HG02763 (cell line): ENCODE measurements around the gene ARHGEF33.

Source experiments
- ATAC-seq: cut with Tn5 transposase; IDR thresholded peaks from one replicate; pipeline ENCODE4 v1.9.1; 2021; ENCODE audit warnings: mild to moderate bottlenecking, moderate library complexity; ENCODE audit not compliant: unreplicated experiment

Gene ARHGEF33

DNA sequence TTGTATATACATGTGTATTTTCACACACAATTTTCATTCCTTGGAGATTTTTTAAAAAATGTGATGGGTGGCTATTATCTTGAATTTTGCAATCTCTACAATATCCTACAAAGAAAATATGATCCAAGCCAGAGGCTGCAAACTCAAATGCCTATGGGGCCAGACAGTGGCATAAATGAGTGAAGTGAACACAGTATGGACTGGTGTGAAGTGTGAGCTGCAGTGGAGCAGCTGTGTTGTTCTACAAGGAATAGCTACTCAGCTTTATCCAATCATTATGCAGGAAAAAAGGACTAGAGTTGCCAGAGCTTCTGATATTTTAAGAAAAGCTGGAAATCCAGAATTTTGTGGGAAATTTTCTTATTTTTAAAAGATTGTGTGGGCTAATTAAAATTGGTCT lies 62.1 kb downstream of the ARHGEF33 start:
- ATAC-seq = no peak

DNA sequence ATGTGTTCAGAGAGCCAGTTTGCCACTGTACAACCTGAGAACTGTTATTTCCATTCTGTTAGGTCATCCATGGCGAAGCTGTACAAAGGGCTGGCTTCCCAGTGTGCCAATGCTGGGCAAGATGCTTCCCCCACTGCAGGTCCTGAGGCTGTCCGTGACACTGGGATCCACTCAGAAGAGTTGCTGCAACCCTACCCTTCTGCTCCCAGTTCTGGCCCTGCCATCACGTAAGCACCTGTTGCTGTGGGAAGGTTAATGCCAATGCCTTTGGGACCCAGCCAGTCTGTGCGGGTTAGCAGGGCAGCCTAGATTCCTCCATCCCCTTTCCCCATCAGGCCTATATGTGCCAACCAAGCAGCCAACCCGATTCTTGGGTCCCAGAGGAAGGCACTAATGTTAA lies 68.3 kb downstream of the ARHGEF33 start:
- ATAC-seq = no peak

DNA sequence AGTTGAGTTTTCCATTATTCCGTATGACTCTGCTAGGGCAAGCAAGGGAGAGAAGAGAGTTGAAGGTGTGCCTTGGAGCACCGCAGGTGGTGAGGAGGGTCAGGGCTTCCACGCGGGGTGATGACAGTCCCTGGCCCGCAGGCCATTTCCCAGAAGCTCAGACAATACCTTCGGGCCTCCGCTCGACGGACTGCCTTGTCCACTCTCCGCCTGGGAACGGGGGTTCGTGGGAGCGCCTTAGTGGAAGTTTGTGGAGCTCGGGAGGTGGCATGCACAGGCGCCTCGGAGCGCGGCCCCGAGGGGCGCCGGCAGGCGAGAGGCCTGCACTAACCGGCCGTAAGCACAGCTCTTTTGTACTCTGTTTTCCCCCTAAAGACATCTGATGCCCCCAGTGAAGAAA lies 69.8 kb downstream of the ARHGEF33 start:
- no peak for ATAC-seq

DNA sequence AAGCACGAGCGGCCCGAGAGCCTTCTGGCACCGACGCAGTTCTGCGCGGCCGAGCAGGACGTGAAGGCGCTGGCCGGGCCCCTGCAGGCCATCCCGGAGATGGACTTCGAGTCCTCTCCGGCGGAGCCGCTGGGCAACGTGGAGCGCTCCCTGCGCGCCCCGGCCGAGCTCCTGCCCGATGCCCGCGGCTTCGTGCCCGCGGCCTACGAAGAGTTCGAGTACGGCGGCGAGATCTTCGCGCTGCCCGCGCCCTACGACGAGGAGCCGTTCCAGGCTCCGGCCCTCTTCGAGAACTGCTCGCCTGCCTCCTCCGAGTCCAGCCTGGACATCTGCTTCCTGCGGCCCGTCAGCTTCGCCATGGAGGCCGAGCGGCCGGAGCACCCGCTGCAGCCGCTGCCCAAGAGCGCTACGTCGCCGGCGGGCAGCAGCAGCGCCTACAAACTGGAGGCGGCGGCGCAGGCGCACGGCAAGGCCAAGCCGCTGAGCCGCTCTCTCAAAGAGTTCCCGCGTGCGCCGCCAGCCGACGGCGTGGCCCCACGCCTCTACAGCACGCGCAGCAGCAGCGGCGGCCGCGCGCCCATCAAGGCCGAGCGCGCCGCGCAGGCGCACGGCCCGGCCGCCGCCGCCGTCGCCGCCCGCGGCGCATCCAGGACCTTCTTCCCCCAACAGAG lies 70.4 kb downstream of the ARHGEF33 start:
- ATAC-seq = no peak

DNA sequence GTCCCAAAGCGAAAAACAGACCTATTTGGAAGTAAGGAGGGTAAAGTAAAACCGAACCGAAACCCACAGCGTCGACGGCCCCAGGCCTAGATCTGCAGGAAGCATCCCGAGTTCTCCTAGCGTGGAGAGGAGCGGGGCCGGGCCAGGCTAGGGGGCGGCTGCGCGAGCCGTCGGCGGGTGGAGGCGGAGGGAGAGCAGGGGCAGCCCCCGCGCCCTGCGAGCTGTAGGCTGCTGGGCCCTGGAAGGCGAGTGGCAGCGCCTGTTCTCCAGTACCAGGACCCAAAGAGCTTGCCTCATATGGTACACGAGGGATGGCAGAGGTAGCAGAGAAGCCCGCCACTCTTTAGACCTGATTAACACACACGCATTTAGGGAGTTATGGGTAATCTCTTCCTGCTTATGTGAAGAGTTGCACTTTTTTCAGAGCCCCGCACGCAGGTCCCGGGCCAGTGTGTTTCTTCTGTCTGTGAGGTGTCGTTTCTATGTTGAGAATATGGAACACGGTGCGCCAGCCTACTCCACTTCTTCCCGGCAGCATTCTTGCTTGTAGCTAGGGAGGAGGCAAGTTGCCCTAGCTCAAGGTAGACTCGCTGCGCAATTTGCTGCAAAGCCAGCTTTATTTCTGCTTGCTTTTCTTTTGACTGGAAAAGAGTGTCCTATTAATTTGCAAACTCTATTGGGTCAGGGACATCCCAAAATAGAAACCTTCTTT lies 71.1 kb downstream of the ARHGEF33 start:
- no peak for ATAC-seq

DNA sequence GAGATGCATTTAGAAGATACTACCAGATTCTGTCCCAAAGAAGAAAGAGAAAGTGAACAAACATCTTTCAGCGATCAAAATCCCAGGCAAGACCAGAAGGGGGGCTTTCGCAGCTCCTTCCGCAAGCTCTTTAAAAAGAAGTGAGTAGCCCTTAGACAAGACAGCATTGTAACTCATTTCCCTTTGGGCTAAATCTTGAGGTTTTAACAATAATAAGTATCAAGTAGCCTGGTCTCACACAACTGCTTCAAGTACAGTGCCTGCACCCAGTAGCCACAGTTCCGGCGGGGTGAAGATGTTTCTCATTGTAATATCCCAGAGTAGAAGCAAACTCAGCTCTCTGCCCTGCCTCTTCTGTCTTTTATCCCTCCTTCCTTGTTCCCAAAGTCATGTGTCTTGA lies 76.3 kb downstream of the ARHGEF33 start:
- no peak for ATAC-seq

DNA sequence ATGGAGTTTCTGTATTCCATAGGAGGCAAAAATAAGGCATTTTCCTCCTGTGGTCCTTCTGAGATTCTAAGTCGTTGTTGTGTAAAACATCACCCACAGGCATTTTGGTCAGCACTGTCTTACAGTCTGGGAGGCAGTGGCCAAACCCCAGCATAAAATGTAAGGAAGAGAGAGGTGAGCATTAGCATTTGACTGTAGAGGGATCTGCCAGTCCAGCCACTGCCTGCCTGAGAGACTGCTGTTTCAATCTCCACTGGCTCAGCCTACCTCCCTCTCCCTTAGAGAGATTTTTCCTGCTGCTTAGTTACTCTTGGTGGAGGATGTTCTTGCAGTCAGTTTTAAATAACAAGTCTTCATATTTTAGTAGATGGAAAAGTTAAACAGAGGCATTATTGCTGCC lies 77.0 kb downstream of the ARHGEF33 start:
- ATAC-seq = no peak

DNA sequence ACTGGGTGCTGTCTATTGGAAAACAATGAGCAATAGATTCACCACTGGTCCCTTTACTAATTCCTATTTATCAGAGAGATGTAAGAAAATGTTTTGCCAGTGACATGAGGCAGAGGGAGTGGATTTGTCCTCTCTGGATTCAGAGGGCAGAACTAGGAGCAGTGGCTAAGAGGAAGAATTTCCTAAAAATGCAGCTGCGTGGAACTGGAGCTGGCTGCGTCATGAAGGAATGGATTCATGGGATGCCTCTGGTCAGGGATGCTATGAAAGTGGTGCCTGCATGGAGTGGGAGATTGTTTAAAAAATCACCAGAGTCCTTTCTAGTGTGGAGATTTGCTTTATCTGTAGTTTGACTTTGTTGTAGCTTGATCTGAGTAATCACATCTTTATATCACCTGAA lies 78.3 kb downstream of the ARHGEF33 start:
- no peak for ATAC-seq

DNA sequence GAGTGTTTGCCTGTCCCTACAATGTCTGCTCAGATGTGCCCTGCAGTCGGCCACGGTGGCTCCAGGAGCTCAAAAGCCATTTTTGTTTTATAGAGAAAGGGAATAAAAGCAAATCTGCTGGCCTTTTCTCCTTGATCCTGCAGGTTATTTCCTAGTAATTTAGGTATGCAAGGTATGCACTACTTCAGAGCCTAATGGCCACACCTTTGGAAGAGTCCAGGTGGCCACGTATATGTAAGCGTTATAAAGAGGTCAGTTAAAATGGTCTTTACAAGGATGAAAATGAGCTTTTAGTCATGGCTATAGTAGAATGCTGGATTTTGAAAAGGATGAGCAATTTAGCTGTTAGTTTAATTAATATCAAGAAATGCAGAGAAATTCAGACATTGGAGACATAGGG lies 81.7 kb downstream of the ARHGEF33 start:
- no peak for ATAC-seq

DNA sequence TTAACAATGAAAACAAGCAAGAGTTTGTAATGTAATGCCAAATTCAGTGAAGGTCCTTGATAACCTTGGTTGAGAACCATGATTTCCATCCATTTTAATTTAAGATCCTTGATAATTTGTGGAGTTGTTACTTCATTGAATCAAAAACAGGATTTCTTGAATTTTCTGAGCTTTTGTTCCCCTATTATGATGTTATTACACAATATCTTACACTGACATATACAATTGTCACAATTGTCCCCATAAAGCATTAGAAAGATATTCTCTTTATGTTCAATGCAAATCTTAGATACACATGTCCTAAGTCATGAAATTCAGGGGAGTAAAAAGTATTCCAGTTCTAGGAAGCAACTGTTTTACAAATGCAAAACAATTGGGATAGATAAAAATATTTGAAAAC lies 83.6 kb downstream of the ARHGEF33 start:
- no peak for ATAC-seq

DNA sequence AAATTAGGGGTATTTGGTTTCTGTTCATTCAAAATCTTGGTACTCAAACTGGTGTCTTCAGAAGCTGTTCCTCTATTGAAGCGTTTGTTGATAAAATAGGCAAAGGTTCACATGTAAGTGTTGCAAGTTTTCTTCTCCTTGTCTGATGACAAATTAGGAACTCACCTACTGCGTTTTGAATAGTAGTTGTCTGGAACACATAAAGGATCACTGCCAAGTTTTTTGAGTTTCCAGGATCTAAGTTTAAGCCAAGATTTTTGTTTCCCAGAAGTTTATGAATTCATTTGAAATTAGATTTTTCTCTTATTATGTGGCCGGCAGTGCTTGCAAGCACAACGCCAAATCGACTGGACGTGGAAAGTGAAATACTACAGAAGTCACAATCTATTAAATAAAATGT lies 85.4 kb downstream of the ARHGEF33 start:
- no peak for ATAC-seq

DNA sequence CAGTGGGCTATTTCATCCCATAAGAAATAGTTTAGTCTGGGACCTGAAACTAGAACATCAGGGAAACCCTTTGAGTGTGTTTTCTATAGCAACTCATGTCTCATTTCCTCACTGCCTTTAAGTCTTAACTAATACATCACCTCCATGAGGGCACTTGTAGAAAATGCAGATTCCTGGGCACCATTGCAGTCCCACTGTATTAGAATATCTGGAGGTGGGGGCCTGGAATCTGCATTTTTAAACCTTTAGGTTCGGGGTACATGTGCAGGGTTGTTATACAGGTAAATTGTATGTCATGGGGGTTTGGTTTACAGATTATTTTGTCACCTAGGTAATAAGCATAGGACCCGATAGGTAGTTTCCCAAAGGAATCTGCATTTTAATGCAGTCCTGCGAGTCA lies 87.4 kb downstream of the ARHGEF33 start:
- no peak for ATAC-seq

DNA sequence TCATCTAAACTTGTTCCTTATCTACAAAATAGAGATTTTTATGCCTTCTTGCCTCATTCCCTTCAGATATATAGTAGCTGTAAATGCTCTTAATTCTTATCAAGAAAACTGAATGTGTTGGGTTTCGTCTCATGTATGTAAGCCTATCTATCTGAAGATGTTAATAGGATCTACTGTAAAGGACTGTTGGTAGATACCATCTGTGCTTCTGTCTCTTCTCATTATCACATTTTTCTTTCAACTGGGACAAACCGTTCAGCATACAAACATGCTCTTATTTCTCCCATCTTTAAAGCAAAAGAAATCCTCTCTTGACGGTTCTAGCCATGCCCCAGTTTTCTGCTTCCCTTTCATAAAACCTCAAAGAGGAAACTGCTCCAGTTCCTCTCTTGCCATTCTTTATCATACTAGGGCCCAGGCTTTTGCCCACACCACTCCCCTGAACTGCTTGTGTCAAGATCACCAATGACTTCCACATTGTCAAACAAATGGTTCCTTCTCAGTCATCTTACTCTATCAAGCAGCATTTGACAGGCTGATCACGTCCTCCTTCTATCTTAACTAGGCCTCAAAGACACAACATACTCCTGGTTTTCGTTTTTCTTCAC lies 88.7 kb downstream of the ARHGEF33 start:
- ATAC-seq = no peak

DNA sequence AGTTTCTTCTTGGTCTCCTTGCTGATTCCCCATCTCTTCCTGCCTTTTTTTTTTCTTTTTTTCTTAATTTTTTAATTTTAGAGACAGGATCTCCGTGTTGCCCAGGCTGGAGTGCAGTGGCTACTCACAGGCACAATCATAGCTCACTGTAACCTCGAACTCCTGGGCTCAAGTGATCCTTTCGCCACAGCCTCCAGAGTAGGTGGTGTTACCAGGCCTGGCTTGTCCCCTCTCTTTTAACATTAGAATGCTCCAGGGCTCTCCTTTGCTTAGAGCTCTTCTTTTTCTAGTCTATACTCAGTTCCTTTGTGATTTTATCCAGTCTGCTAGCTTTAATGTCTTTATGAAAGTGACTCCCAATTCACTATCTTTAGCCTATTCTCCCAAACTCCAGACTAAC lies 89.2 kb downstream of the ARHGEF33 start:
- ATAC-seq = no peak

DNA sequence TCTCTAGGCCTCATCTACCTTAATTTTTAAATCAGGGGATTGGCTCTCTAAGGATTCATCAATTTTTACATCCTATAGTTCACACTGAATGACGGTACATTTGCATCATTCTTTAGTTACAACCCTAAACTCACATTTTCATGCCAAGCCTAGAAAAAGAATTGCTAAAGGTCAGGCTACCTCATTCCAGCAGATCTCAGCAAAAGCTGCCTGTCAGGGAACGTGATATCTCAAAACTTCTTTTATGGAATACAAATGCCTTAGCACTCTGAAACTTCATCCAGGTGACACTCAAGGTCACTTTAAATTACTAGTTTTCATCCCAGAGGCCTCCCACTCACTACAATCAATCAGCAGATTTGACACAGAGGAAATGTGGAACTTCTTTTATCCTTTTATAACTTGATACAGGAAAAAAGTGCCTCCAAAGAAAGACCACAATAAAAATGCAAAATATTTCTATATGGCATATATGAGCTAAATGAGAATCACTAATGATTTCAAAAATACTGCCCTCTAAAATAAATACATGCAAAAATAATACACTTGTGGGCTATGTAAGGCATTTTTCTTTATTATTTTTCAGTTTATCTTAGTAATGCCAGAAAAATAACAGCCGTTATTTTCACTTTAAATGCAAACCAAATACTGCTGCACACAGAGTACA lies 91.5 kb downstream of the ARHGEF33 start:
- ATAC-seq = no peak

DNA sequence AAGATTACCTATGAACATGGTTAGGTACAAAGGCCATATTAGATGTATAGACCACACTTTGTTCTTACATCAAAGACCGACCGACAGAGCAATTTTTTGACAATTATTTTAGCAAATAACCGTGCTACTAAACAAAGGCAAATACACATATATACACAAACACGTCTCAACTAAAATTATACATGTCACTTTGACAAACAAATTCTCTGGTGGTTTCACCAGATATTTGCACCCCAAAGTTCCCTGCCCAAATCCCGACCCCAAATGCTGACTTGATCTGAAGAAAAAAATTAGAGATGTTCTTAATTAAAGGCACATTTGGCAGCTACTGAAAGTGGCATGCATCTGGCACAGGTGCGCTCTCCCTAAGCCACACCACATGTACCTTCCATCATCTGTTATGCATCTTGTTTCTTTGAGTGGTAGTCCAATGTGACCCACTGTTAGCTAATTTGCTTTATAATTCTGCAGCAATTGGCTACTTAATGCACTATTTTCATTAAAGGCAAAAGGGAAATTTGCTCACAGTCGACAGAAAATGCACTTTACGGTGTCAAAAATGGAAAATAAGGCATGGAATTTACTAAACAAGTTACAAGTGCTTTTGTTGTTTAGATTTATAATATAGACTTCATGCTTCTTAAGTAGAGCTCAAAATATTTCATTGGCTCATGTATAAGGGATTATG lies 92.1 kb downstream of the ARHGEF33 start:
- no peak for ATAC-seq

DNA sequence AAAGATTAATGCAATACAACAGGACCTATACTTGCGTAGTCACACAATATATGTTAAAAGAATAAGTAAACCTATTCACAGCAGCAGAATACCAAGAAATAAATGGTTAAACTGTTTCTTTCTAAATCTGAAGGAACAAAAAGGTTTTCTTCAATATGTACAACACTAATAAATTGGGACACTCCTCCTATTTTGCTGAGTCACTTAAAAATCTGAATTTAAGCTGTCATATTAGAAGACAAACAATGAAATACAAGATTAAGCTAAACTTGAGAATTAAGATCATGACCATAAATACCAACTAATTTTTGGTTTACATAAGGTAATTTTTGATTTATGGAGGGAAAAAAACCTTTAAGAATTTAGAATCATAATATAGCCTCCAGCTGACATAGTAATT lies 92.8 kb downstream of the ARHGEF33 start:
- no peak for ATAC-seq

DNA sequence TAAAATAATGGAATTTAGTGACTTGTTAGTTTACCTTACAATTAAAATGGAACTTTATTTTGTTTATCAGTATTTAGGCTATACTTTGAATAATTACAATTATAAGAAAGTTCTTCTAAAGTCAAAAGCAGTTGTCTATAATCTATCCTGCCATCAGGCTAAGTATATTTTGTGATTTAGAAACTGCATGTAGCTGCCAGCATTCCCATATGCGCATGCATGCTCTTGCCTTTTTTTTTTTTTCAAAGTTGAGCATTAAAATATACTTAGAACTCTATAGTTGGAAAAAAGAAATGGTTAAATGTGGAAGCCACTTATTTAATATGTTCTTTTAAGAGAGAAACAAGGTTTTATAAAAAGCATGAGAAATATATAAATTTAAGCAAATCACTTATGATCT lies 99.0 kb downstream of the ARHGEF33 start:
- no peak for ATAC-seq

DNA sequence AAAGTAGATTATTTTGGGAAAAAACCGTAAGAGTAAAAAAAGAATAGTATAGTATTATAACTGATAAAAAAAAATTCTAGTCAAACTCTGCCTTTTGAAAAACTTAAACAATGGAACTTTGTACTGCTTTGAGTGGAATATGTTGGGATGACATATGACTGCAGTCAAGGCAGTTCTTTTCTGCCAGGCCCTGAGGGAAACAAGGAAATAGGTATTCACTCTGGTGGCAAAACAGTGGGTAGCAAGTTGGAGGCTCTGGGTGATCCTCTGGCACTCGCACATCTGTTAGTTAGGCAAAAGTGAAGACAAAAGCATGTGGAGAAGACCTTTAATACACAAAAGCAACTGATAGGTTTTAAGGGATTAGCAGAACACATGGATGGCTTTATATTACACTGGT lies 102.2 kb downstream of the ARHGEF33 start:
- ATAC-seq = no peak

DNA sequence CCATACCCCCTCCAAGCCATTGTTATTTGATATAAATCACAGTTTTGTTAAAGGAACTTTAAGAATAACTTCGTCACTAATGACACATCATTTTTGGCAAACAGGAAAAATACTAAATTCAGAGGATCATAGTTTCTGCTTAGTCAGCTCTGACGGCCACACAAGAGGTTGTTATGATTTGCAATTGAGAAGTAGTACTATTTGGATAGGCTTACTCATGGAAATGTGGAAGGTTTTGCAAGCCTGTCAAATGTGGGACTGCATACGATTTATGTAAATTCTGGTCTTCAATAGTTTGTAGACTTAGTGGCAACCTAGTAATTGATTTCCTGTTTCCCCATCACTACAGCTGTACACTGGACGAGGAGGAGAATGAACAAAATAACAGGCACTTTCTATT lies 108.1 kb downstream of the ARHGEF33 start:
- no peak for ATAC-seq

DNA sequence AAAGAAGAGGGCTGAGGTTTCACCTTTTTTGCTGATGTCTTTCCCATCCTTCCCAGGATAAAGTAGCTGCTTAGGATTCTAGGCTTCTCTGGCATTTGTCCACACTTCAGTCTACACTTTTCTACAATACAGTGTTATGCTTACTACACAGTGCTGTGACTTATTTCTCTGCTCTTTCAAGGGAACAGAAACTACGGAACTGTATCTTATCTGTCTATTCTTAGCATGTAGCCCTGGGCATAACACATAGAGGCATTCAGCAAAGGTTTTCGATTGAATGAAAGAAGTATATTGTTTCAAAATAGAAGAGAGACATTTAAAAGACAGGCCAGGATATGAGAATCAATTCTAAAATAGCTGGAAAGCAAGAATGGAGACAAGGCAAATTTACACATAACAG lies 110.9 kb downstream of the ARHGEF33 start:
- no peak for ATAC-seq
